ENCODE data around the gene PRPH2. TPM values are rescaled to one million over a fixed set of nuclear protein-coding genes. Genes with fewer than 3 reads are reported as not detected.

Gene PRPH2
- total RNA-seq, 1 experiment from 2014 or later, result not detected

DNA sequence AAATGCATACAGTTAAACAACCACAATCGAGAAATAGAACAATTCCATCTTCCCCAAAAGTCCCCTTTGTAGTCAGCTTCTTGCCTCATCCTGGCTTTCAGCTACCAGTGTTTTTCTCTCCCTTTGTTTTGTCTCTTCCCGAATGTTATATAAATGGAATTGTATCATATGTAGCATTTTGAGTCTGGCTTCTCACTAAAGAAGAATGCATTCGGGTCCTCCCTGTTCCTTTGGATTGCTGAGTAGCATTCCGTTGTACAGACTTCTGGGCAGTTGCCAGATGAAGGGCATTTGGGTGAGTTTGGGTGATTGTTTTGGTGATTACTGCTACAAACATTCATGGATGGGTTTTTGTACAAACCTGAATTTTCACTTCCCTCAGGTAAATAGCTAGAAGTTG is 27.8 kb downstream of the PRPH2 start:
- peak in 1 of 2 experiments; percentile 47 for DNase-seq
- Histone ChIP-seq H3K27me3 (ENCODE audit: insufficient read depth, low read depth) (no peaks in the 10 kb centered on the region), H3F3A (ENCODE audit: insufficient read depth, low read depth) (peaks cover 9% of the 10 kb centered on the region; the same call in 1 of the 2 replicates), H3K4me1 (replicated peaks; ENCODE audit: insufficient read depth) (no peaks in the 10 kb centered on the region), H3K9me2 (ENCODE audit: insufficient read depth) (no peaks in the 10 kb centered on the region), H4K20me1 (ENCODE audit: insufficient read depth) (no peaks in the 10 kb centered on the region), H3K36me3 (ENCODE audit: low read depth) (no peaks in the 10 kb centered on the region), H2AFZ (no peak overlapping the region), H3K4me3 (no peak overlapping the region), H3K27ac (no peak overlapping the region), H3K9me3 (ENCODE audit: insufficient read depth, low read depth) (no peaks in the 10 kb centered on the region), H3K4me2 (no peak overlapping the region), H3K79me2 (ENCODE audit: low read depth) (no peaks in the 10 kb centered on the region)
- no peak for TF ChIP-seq EZH2 (IDR thresholded peaks at IDR 0.05; ENCODE audit: low read depth)
- TF ChIP-seq, protein P1, sequence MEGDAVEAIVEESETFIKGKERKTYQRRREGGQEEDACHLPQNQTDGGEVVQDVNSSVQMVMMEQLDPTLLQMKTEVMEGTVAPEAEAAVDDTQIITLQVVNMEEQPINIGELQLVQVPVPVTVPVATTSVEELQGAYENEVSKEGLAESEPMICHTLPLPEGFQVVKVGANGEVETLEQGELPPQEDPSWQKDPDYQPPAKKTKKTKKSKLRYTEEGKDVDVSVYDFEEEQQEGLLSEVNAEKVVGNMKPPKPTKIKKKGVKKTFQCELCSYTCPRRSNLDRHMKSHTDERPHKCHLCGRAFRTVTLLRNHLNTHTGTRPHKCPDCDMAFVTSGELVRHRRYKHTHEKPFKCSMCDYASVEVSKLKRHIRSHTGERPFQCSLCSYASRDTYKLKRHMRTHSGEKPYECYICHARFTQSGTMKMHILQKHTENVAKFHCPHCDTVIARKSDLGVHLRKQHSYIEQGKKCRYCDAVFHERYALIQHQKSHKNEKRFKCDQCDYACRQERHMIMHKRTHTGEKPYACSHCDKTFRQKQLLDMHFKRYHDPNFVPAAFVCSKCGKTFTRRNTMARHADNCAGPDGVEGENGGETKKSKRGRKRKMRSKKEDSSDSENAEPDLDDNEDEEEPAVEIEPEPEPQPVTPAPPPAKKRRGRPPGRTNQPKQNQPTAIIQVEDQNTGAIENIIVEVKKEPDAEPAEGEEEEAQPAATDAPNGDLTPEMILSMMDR (conservative IDR thresholded peaks at IDR 0.05), result no peak
- ChIA-PET CTCF (no interaction called here), POLR2A (ENCODE audit: unreplicated experiment) (interaction anchor here (0.7 kb wide), 1 partner anchor 9 kb away, joined by 4 read pairs; no protein-coding TSS in a partner anchor)
- no TSS peak for BruUV-seq (replicated peaks)
- intact Hi-C loops (cut with micrococcal nuclease; ENCODE audit: unreplicated experiment), result loop anchor here (5.0 kb wide), 1 partner anchor 33 kb away; no protein-coding TSS in a partner anchor

DNA sequence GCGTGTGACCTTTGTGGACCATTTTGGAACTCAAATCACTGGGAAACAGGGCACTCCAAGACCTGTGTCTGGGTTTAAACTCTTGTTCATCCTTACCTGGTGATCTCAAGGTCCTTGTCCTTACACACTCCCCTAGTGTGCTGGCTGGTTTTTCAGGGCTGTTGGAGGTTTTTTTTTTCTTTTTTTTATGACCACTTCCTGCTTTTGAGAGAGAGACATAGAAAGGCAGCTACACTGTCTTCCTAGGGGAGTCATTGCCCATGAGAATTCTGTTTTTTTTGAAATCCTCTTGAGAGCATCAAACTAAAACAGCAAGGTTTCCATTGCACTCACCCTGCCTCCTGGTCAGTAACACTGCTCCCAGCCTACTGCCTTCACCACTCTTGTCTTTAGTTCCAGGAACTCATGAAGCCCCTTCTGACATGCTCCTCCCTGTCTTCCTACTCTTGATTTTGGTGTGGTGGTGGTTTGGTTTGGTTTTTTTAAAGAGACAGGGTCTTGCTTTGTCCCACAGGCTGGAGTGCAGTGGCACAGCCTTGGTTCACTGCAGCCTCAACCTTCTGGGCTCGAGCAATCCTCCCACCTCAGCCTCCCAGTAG is 28.6 kb downstream of the PRPH2 start:
- Histone ChIP-seq H4K20me1 (ENCODE audit: insufficient read depth) (no peaks in the 10 kb centered on the region), H3K4me1 (replicated peaks; ENCODE audit: insufficient read depth) (no peaks in the 10 kb centered on the region), H3K4me3 (no peak overlapping the region), H3K9me2 (ENCODE audit: insufficient read depth) (no peaks in the 10 kb centered on the region), H3K9me3 (ENCODE audit: insufficient read depth, low read depth) (no peaks in the 10 kb centered on the region), H2AFZ (no peak overlapping the region), H3K27me3 (ENCODE audit: insufficient read depth, low read depth) (no peaks in the 10 kb centered on the region), H3K4me2 (no peak overlapping the region), H3K27ac (no peak overlapping the region), H3K79me2 (ENCODE audit: low read depth) (no peaks in the 10 kb centered on the region), H3K36me3 (ENCODE audit: low read depth) (no peaks in the 10 kb centered on the region), H3F3A (ENCODE audit: insufficient read depth, low read depth) (peaks cover 9% of the 10 kb centered on the region; the same call in 1 of the 2 replicates)
- BruUV-seq (replicated peaks), result no TSS peak
- intact Hi-C loops (cut with micrococcal nuclease; ENCODE audit: unreplicated experiment), result loop anchor here (5.0 kb wide), 1 partner anchor 33 kb away; no protein-coding TSS in a partner anchor
- TF ChIP-seq, protein P1 (conservative IDR thresholded peaks at IDR 0.05), result no peak
- TF ChIP-seq EZH2 (IDR thresholded peaks at IDR 0.05; ENCODE audit: low read depth), result no peak
- ChIA-PET CTCF (no interaction called here), POLR2A (ENCODE audit: unreplicated experiment) (interaction anchor here (0.6 kb wide), 1 partner anchor 11 kb away, joined by 3 read pairs; no protein-coding TSS in a partner anchor)
- DNase-seq, result no peak

DNA sequence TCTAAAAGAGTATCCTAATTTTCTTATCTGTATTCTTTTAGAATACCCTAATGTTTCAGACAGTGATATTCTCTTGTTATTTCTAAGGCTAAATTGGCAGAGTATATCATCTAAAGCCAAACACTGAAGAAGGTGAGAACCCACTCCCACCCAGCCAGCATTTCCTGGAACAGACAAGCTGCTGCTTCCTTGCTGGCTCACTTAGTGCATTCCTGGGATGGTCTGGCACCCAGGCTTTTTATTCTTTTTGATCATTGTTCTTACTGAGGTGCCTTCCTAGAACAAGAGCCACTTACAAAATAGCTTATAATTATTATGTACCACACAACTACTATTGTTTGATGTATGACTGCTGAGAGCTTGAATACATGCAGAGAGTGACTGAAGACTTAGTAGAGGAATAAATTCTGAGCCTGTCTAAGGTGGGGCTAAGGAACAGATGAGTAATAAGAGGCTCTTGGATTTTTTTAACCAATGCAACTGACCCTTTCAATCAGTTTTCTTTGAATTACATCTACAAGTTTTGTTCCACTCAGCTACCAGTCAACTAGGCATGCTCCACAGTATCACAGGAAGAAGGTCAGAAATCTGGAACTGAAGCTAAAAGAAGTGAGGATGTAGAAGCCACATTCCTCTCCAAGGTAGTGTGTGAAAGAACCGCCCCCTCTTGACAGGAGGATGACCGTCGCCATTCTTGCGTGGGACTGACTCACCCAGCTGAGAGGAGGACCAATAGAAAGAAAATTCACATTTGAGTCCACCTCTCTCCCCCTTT is 30.1 kb downstream of the PRPH2 start:
- no TSS peak for BruUV-seq (replicated peaks)
- no peak overlapping the region for H3K4me3 ChIP-seq
- intact Hi-C loops (cut with micrococcal nuclease; ENCODE audit: unreplicated experiment), result loop anchor here (5.0 kb wide), 1 partner anchor 35 kb away; no protein-coding TSS in a partner anchor

More for the DNA sequence above, 30.1 kb downstream of the PRPH2 start:
- no peak overlapping the region for H3K4me2 ChIP-seq
- no peaks in the 10 kb centered on the region for H3K79me2 ChIP-seq (ENCODE audit: low read depth)
- no peaks in the 10 kb centered on the region for H3K9me3 ChIP-seq (ENCODE audit: insufficient read depth, low read depth)
- H3K27ac ChIP-seq, result no peak overlapping the region
- peaks cover 11% of the 10 kb centered on the region; the same call in 1 of the 2 replicates for H3F3A ChIP-seq (ENCODE audit: insufficient read depth, low read depth)
- H3K4me1 ChIP-seq (replicated peaks; ENCODE audit: insufficient read depth), result no peaks in the 10 kb centered on the region
- H3K27me3 ChIP-seq (ENCODE audit: insufficient read depth, low read depth), result no peaks in the 10 kb centered on the region
- H3K36me3 ChIP-seq (ENCODE audit: low read depth), result 0 out of 2 replicates have a peak, but pooled peaks cover 6% of the 10 kb centered on the region
- H4K20me1 ChIP-seq (ENCODE audit: insufficient read depth), result no peaks in the 10 kb centered on the region
- peak in 1 of 2 experiments; percentile 36 for DNase-seq
- ChIA-PET POLR2A (ENCODE audit: unreplicated experiment) (interaction anchor here (0.5 to 0.7 kb wide), 4 partner anchors 54 to 278 kb away, joined by 3 to 7 read pairs (median 4); partner anchors contain the start of gene RPL7L1), CTCF (interaction anchor here (0.6 to 1.2 kb wide), 2 partner anchors 11 to 34 kb away, joined by 5 read pairs; no protein-coding TSS in a partner anchor)
- TF ChIP-seq, protein P1 (conservative IDR thresholded peaks at IDR 0.05), result no peak
- TF ChIP-seq EZH2 (IDR thresholded peaks at IDR 0.05; ENCODE audit: low read depth), result no peak
- no peak overlapping the region for H2AFZ ChIP-seq
- no peaks in the 10 kb centered on the region for H3K9me2 ChIP-seq (ENCODE audit: insufficient read depth)

Measured in PC-9 (cell line).